Measurements from ENCODE around the gene HOXD10. TPM values are rescaled to one million over a fixed set of nuclear protein-coding genes. Genes with fewer than 3 reads are reported as not detected.
A peak's percentile ranks its signal among the peaks of the same experiment; 100 is the strongest.

HOXD10 gene
- total and polyA plus RNA-seq, 9 of the 15 experiments (the other 6 are each of a cell fraction or from before 2014, with no cell fraction given): not detected

DNA sequence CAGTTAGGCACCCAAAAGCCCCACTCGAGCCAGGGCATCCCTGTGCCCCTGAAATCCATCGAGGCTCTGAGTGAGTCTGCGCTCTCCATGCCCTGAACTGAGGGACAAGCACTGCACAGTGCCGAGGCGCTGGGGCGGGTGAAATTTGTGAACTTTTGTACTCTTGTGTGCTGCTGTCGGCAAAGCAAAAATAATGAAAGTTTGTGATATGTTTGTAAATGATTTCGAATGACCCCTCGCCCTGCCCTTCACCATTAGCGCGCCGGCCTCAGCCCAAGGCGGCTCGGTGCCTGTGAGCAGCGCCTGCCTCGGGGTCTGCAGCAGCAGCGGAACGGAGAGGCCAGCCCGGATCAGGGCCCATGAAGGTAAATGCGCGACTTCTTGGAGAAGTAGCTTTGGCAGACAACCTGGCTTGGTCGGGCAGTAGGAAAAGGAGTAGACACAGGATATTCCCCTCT is 32.9 kb downstream of the HOXD10 start:
- TF ChIP-seq EZH2 (IDR thresholded peaks at IDR 0.05; ENCODE audit: borderline replicate concordance, low read depth, low read length): 0 out of 2 replicates have a peak, but pooled peaks have one; percentile 24
- no peak for TF ChIP-seq LCOR (CRISPR knock-in tag; IDR thresholded peaks at IDR 0.05)
- no peak for TF ChIP-seq CBX2 (IDR thresholded peaks at IDR 0.05; ENCODE audit: insufficient read depth, low read length, poor library complexity, severe bottlenecking)
- TF ChIP-seq MYBL2 (IDR thresholded peaks at IDR 0.05; ENCODE audit: low read depth): no peak
- TF ChIP-seq MYBL2 (CRISPR knock-in tag; IDR thresholded peaks at IDR 0.05; ENCODE audit: borderline replicate concordance): no peak
- TF ChIP-seq KHSRP (IDR thresholded peaks at IDR 0.05): no peak
- H3K9me3 ChIP-seq (replicated peaks; ENCODE audit: control insufficient read depth, insufficient read depth, low read depth, low read length): no peaks in the 10 kb centered on the region
- H3K4me1 ChIP-seq (replicated peaks in 1 of 2; ENCODE audit: control insufficient read depth in 2 of 2, insufficient read depth in 2 of 2, low read length in 2 of 2): peaks cover 0 to 10% of the 10 kb centered on the region in 2 experiments; a peak in 1 of 5 replicates
- H3K9me1 ChIP-seq (ENCODE audit: control insufficient read depth, insufficient read depth, low read length): no peaks in the 10 kb centered on the region
- no peak for DNase-seq (ENCODE audit: extremely low read depth in 1 of 4, low spot score in 3 of 4)
- no peak overlapping the region for H3K4me2 ChIP-seq (ENCODE audit: insufficient read depth, low read length)
- H3K27ac ChIP-seq (ENCODE audit: extremely low read depth, low read depth, low read length): no peak overlapping the region
- BruUV-seq (replicated peaks): no TSS peak
- no peaks in the 10 kb centered on the region for H3K36me3 ChIP-seq (ENCODE audit: control insufficient read depth, insufficient read depth, low read length)
- in situ Hi-C loops (cut with MboI) (loop anchor here (25.0 kb wide), 2 partner anchors 663 to 1613 kb away; no protein-coding TSS in a partner anchor), intact Hi-C loops (cut with micrococcal nuclease) (loop anchor here (10.0 kb wide), 2 partner anchors 225 to 1605 kb away; no protein-coding TSS in a partner anchor)
- no peak; the same call in 2 of the 3 replicates for ATAC-seq
- H3K79me2 ChIP-seq (ENCODE audit: control insufficient read depth, insufficient read depth, low read length): no peaks in the 10 kb centered on the region
- CTCF ChIA-PET (ENCODE audit: low intra/inter-chr PET ratio): no interaction called here
- FAIRE-seq: no peak
- no peak overlapping the region for H3K9ac ChIP-seq (ENCODE audit: insufficient read depth in 1 of 2, low read depth in 2 of 2, low read length in 2 of 2)
- POLR2A ChIA-PET: no interaction called here
- H3K27me3 ChIP-seq (ENCODE audit: control insufficient read depth in 2 of 2, insufficient read depth in 2 of 2, low read length in 2 of 2): peaks cover 63 to 73% of the 10 kb centered on the region in 2 experiments
- H3K4me3 ChIP-seq: no peak overlapping the region
- no peak overlapping the region for H2AFZ ChIP-seq (ENCODE audit: low read depth, low read length)
- WGBS (ENCODE audit: insufficient coverage, low coverage, missing lambda C conversion rate): 0% methylated on average over 22 of the region's 22 CpGs
- no peaks in the 10 kb centered on the region; the same call in 1 of the 2 replicates for H4K20me1 ChIP-seq (replicated peaks; ENCODE audit: control insufficient read depth, insufficient read depth, low read length)
